Neural cell (in vitro differentiated cells): ENCODE measurements around the gene LRRC61. TPM values are rescaled to one million over a fixed set of nuclear protein-coding genes. Genes with fewer than 3 reads are reported as not detected.

Experiments
- H2AFZ ChIP-seq: fragments of 200-600, 300-800 bp; sonication (generic), shearing (Covaris generic); 2 replicates; pipeline ENCODE4 v1.6.0; 2014; ENCODE audit warnings: low read depth, mild to moderate bottlenecking, antibody characterized with exemption, low read length, moderate library complexity
- H3F3A ChIP-seq: fragments of 200-600 bp; shearing (Covaris generic); 2 replicates; pipeline ENCODE4 v1.6.1; 2016; ENCODE audit warnings: mild to moderate bottlenecking, moderate library complexity, mixed read lengths, antibody characterized with exemption, low read length; ENCODE audit not compliant: insufficient read depth, poor library complexity, severe bottlenecking
- H3K27ac ChIP-seq: fragments of 200-600, 300-800 bp; sonication (generic), shearing (Covaris generic); 2 replicates; pipeline ENCODE4 v1.5.1; 2014; ENCODE audit warnings: mild to moderate bottlenecking, low read length, moderate library complexity
- H3K27me3 ChIP-seq: fragments of 300-800, 200-600 bp; sonication (generic), shearing (Covaris generic); 2 replicates; pipeline ENCODE4 v1.6.0; 2014; ENCODE audit warnings: mild to moderate bottlenecking, low read depth, low read length, moderate library complexity; ENCODE audit not compliant: insufficient read depth
- H3K36me3 ChIP-seq: fragments of 300-800, 200-600 bp; sonication (generic), shearing (Covaris generic); 2 replicates; pipeline ENCODE4 v1.5.1; 2014; ENCODE audit warnings: mild to moderate bottlenecking, antibody characterized with exemption, low read length, moderate library complexity; ENCODE audit not compliant: insufficient read depth
- H3K4me2 ChIP-seq: fragments of 300-800, 200-600 bp; sonication (generic), shearing (Covaris generic); 2 replicates; pipeline ENCODE4 v1.6.0; 2014; ENCODE audit warnings: mild to moderate bottlenecking, low read length
- H3K4me3 ChIP-seq: fragments of 300-800, 200-600 bp; sonication (generic), shearing (Covaris generic); 2 replicates; pipeline ENCODE4 v1.5.1; 2014; ENCODE audit warnings: mild to moderate bottlenecking, low read length, moderate library complexity
- H3K79me2 ChIP-seq: fragments of 200-600 bp; shearing (Covaris generic); replicated peaks from 2 replicates; pipeline ENCODE4 v1.6.0; 2014; ENCODE audit warnings: mild to moderate bottlenecking, low read length, moderate library complexity; ENCODE audit not compliant: insufficient read depth
- H3K9ac ChIP-seq: fragments of 300-800, 200-600 bp; sonication (generic), shearing (Covaris generic); 2 replicates; pipeline ENCODE4 v1.6.1; 2016; ENCODE audit warnings: mild to moderate bottlenecking, low read length, mixed read lengths
- H3K9me2 ChIP-seq: fragments of 200-600 bp; shearing (Covaris generic); 2 replicates; pipeline ENCODE4 v1.6.1; 2016; ENCODE audit warnings: mild to moderate bottlenecking, low read length, mixed read lengths; ENCODE audit not compliant: insufficient read depth
- H3K9me3 ChIP-seq: fragments of 200-600, 300-800 bp; sonication (generic), shearing (Covaris generic); 2 replicates; pipeline ENCODE4 v1.6.1; 2016; ENCODE audit warnings: mild to moderate bottlenecking, mixed run types, low read length, moderate library complexity, mixed read lengths
- H4K20me1 ChIP-seq: fragments of 200-600 bp; shearing (Covaris generic); 2 replicates; pipeline ENCODE4 v1.6.1; 2016; ENCODE audit warnings: mild to moderate bottlenecking, mixed run types; ENCODE audit not compliant: insufficient read depth
- CTCF ChIP-seq: fragments of 450-650 bp; IDR thresholded peaks from 2 replicates; pipeline ENCODE4 v1.5.1; 2014; ENCODE audit warnings: antibody characterized with exemption, mild to moderate bottlenecking, moderate library complexity; ENCODE audit not compliant: poor library complexity, severe bottlenecking
- EP300 ChIP-seq: fragments of 450-650 bp; conservative IDR thresholded peaks from 2 replicates; pipeline ENCODE4 v1.6.1; 2014; ENCODE audit warnings: antibody characterized with exemption, mild to moderate bottlenecking, moderate library complexity; ENCODE audit not compliant: poor library complexity, severe bottlenecking
- EZH2 ChIP-seq: fragments of 200-600, 300-800 bp; shearing (Covaris generic), sonication (generic); IDR thresholded peaks from 2 replicates; pipeline ENCODE4 v1.6.1; 2014; ENCODE audit warnings: antibody characterized with exemption, low read length, borderline replicate concordance, mild to moderate bottlenecking; ENCODE audit not compliant: insufficient read depth, poor library complexity, severe bottlenecking
- MXI1 ChIP-seq: fragments of 450-650 bp; conservative IDR thresholded peaks from 2 replicates; pipeline ENCODE4 v1.6.1; 2014; ENCODE audit warnings: antibody characterized with exemption, mild to moderate bottlenecking; ENCODE audit not compliant: poor library complexity, severe bottlenecking
- POLR2AphosphoS5 ChIP-seq: IDR thresholded peaks from 2 replicates; pipeline ENCODE4 v1.6.1; 2012
- RAD21 ChIP-seq: fragments of 450-650 bp; conservative IDR thresholded peaks from 2 replicates; pipeline ENCODE4 v1.6.1; 2014; ENCODE audit warnings: antibody characterized with exemption, mild to moderate bottlenecking, moderate library complexity
- REST ChIP-seq: IDR thresholded peaks from 2 replicates; pipeline ENCODE4 v1.6.1; 2012; ENCODE audit warnings: borderline replicate concordance
- SMC3 ChIP-seq: fragments of 450-650 bp; conservative IDR thresholded peaks from 2 replicates; pipeline ENCODE4 v1.6.1; 2014; ENCODE audit warnings: antibody characterized with exemption, mild to moderate bottlenecking, moderate library complexity; ENCODE audit not compliant: poor library complexity
- TAF1 ChIP-seq: IDR thresholded peaks from 2 replicates; pipeline ENCODE4 v1.6.1; 2012; ENCODE audit warnings: low read depth
- polyA plus RNA-seq: library from polyadenylated mRNA; depleted of rRNA; stranded (reverse); fragments of >200 nt; gene quantifications from 2 replicates; pipeline ENCODE4 v1.2.3, GENCODE V29; 2014

Gene LRRC61
- polyA plus RNA-seq, 1 donor from 2014 or later, result 5.0 TPM

- no peaks in the 10 kb centered on the region for H4K20me1 ChIP-seq
- H3K27ac ChIP-seq, result peak overlapping the region; percentile 61
- H3K27me3 ChIP-seq, result no peaks in the 10 kb centered on the region
- peaks cover 58% of the 10 kb centered on the region for H3K79me2 ChIP-seq
- H3K9ac ChIP-seq, result peak overlapping the region; percentile 51
- H3K36me3 ChIP-seq, result no peaks in the 10 kb centered on the region
- H3K9me2 ChIP-seq, result no peaks in the 10 kb centered on the region
- peak overlapping the region; percentile 54 for H3K4me3 ChIP-seq
- peak overlapping the region; percentile 30 for H3K4me2 ChIP-seq
- TF ChIP-seq CTCF (peak; percentile 21), EZH2 (no peak), SMC3 (no peak), TAF1 (no peak), POLR2AphosphoS5 (no peak), RAD21 (no peak), REST (no peak), EP300 (peak; percentile 55), MXI1 (peak; percentile 9)
- H3K9me3 ChIP-seq, result no peaks in the 10 kb centered on the region
- H2AFZ ChIP-seq, result no peak overlapping the region
- H3F3A ChIP-seq, result no peaks in the 10 kb centered on the region
Observed at GRCh38 chr7:150383710-150384397, 60.7 kb downstream of the LRRC61 start.

GRCh38 chr7:150384406-150385301 lies 61.5 kb downstream of the LRRC61 start:
- no peaks in the 10 kb centered on the region for H4K20me1 ChIP-seq
- no peak overlapping the region for H2AFZ ChIP-seq
- H3K36me3 ChIP-seq, result no peaks in the 10 kb centered on the region
- H3K9me3 ChIP-seq, result no peaks in the 10 kb centered on the region
- peak overlapping the region; percentile 51 for H3K9ac ChIP-seq
- peak overlapping the region; percentile 30 for H3K4me2 ChIP-seq
- peak overlapping the region; percentile 61 for H3K27ac ChIP-seq
- H3F3A ChIP-seq, result no peaks in the 10 kb centered on the region
- H3K27me3 ChIP-seq, result no peaks in the 10 kb centered on the region
- TF ChIP-seq MXI1, result no peak
- TF ChIP-seq POLR2AphosphoS5, result no peak
- TF ChIP-seq EZH2, result no peak
- TF ChIP-seq CTCF, result no peak
- TF ChIP-seq REST, result no peak
- TF ChIP-seq SMC3, result no peak
- TF ChIP-seq RAD21, result no peak
- no peak for TF ChIP-seq EP300
- TF ChIP-seq TAF1, result no peak
- peak overlapping the region; percentile 54 for H3K4me3 ChIP-seq
- no peaks in the 10 kb centered on the region for H3K9me2 ChIP-seq
- peaks cover 55% of the 10 kb centered on the region for H3K79me2 ChIP-seq
